Mesendoderm (in vitro differentiated cells): Measurements from ENCODE around the gene TMEM98. TPM values are rescaled to one million over a fixed set of nuclear protein-coding genes. Genes with fewer than 3 reads are reported as not detected.

Experiments
- DNase-seq: peaks from one replicate; pipeline ENCODE4 v3.0.0; 2013
- H2AK5ac ChIP-seq: 2 replicates; pipeline ENCODE4 v1.6.1; 2013; ENCODE audit warnings: low read length, inconsistent platforms
- H2BK120ac ChIP-seq: 2 replicates; pipeline ENCODE4 v1.6.1; 2013; ENCODE audit warnings: low read depth, mild to moderate bottlenecking, low read length, moderate library complexity, mixed read lengths
- H2BK15ac ChIP-seq: replicated peaks from 2 replicates; pipeline ENCODE4 v1.6.1; 2013; ENCODE audit warnings: low read depth, mild to moderate bottlenecking, moderate library complexity
- H2BK5ac ChIP-seq: 2 replicates; pipeline ENCODE4 v1.6.1; 2013; ENCODE audit warnings: low read length, inconsistent platforms
- H3K18ac ChIP-seq: 2 replicates; pipeline ENCODE4 v1.6.1; 2013; ENCODE audit warnings: mild to moderate bottlenecking, low read length, mixed read lengths
- H3K23ac ChIP-seq: one replicate; pipeline ENCODE4 v1.6.1; 2013; ENCODE audit warnings: low read length
- H3K27ac ChIP-seq: 2 replicates; pipeline ENCODE4 v1.5.1; 2013; ENCODE audit warnings: low read depth, mild to moderate bottlenecking, inconsistent platforms, low read length, moderate library complexity
- H3K27me3 ChIP-seq: 2 replicates; pipeline ENCODE4 v1.6.1; 2013; ENCODE audit warnings: low read length, control low read depth, mild to moderate bottlenecking, inconsistent platforms; ENCODE audit not compliant: insufficient read depth, poor library complexity
- H3K36me3 ChIP-seq: 2 replicates; pipeline ENCODE4 v1.6.1; 2013; ENCODE audit warnings: low read length, inconsistent platforms; ENCODE audit not compliant: control insufficient read depth, insufficient read depth
- H3K4ac ChIP-seq: one replicate; pipeline ENCODE4 v1.6.1; 2013; ENCODE audit warnings: low read depth, mild to moderate bottlenecking, low read length, moderate library complexity
- H3K4me1 ChIP-seq: 2 replicates; pipeline ENCODE4 v1.6.1; 2013; ENCODE audit warnings: low read depth, low read length, inconsistent platforms; ENCODE audit not compliant: control insufficient read depth
- H3K4me2 ChIP-seq: 2 replicates; pipeline ENCODE4 v1.6.1; 2013; ENCODE audit warnings: low read length
- H3K4me3 ChIP-seq: 2 replicates; pipeline ENCODE4 v1.5.1; 2013; ENCODE audit warnings: mild to moderate bottlenecking, low read length
- H3K56ac ChIP-seq: one replicate; pipeline ENCODE4 v1.6.1; 2013; ENCODE audit warnings: low read length
- H3K79me1 ChIP-seq: 2 replicates; pipeline ENCODE4 v1.6.1; 2013; ENCODE audit warnings: low read length, inconsistent platforms
- H3K79me2 ChIP-seq: 2 replicates; pipeline ENCODE4 v1.6.1; 2013; ENCODE audit warnings: mild to moderate bottlenecking, low read length; ENCODE audit not compliant: control insufficient read depth, insufficient read depth
- H3K9ac ChIP-seq: 2 replicates; pipeline ENCODE4 v1.6.1; 2013; ENCODE audit warnings: low read length, inconsistent platforms
- H4K5ac ChIP-seq: one replicate; pipeline ENCODE4 v1.6.1; 2013; ENCODE audit warnings: low read length
- H4K8ac ChIP-seq: one replicate; pipeline ENCODE4 v1.6.1; 2013; ENCODE audit warnings: low read depth, mild to moderate bottlenecking, control low read depth, low read length, moderate library complexity
- WGBS: extraction: QIAGEN DNeasy Blood & Tissue Kit; methylation state at CpG from one replicate; pipeline ENCODE4 v1.1.7; 2013; ENCODE audit warnings: low lambda C conversion rate, missing lambda C conversion rate; ENCODE audit not compliant: insufficient coverage; ENCODE audit errors: extremely low coverage; 5-methylcytosine and 5-hydroxymethylcytosine counted together
- polyA plus RNA-seq, 2 experiments: library from polyadenylated mRNA; stranded (reverse); fragments of 200-250 nt; gene quantifications; one replicate each; pipeline ENCODE4 v1.2.3, GENCODE V29; 2013

TMEM98 gene
- polyA plus RNA-seq (2013, experiment 1 of 2): 38.5 TPM
- polyA plus RNA-seq (2013, experiment 2 of 2): 42.2 TPM

GRCh38 chr17:32927724-32928585 lies at the start of gene TMEM98:
TMEM98 (plus strand) TSS chr17:32928153; CDS start chr17:32931529, 3,376 bp downstream.
- peak; percentile 48 for DNase-seq
- no CpG with 5 or more reads among the region's 99 CpGs for WGBS
- H3K27ac ChIP-seq: peak within 1 kb of the TSS; percentile 14

GRCh38 chr17:32878211-32878610 lies 49.7 kb upstream of the TMEM98 start:
- Histone ChIP-seq H2BK120ac (no peak overlapping the region), H3K79me2 (peaks cover 7% of the 10 kb centered on the region), H3K23ac (no peak overlapping the region), H2BK15ac (no peak overlapping the region), H3K79me1 (peaks cover 5% of the 10 kb centered on the region), H3K56ac (no peak overlapping the region), H2BK5ac (no peak overlapping the region), H3K4ac (no peak overlapping the region), H3K4me2 (no peak overlapping the region), H3K9ac (no peak overlapping the region), H3K4me1 (peaks cover 2% of the 10 kb centered on the region), H3K27me3 (no peaks in the 10 kb centered on the region), H2AK5ac (no peak overlapping the region), H3K36me3 (no peaks in the 10 kb centered on the region), H3K27ac (no peak overlapping the region), H4K5ac (no peak overlapping the region), H3K4me3 (no peak overlapping the region), H4K8ac (no peak overlapping the region), H3K18ac (no peak overlapping the region)
- WGBS: no CpG with 5 or more reads among the region's 3 CpGs
- DNase-seq: no peak

More at GRCh38 chr17:32927724-32928585, at the start of gene TMEM98:
- Histone ChIP-seq H3K79me2 (peaks cover 8% of the 10 kb centered on the region), H2BK120ac (peak within 1 kb of the TSS; percentile 75), H3K4me2 (peak within 1 kb of the TSS; percentile 88), H3K4me3 (peak within 1 kb of the TSS; percentile 71), H3K9ac (peak within 1 kb of the TSS; percentile 91), H3K4me1 (peaks cover 9% of the 10 kb centered on the region), H3K56ac (peak within 1 kb of the TSS; percentile 92), H3K18ac (peak within 1 kb of the TSS; percentile 95), H2AK5ac (peak within 1 kb of the TSS; percentile 85), H4K5ac (no peak within 1 kb of the TSS), H3K36me3 (peaks cover 4% of the 10 kb centered on the region), H3K27me3 (no peaks in the 10 kb centered on the region), H3K79me1 (peaks cover 15% of the 10 kb centered on the region), H4K8ac (peak within 1 kb of the TSS; percentile 77), H2BK15ac (no peak within 1 kb of the TSS), H2BK5ac (peak within 1 kb of the TSS; percentile 41), H3K4ac (peak within 1 kb of the TSS; percentile 89), H3K23ac (peak within 1 kb of the TSS; percentile 92)

- no peak for DNase-seq
- Histone ChIP-seq H3K23ac (no peak overlapping the region), H4K8ac (no peak overlapping the region), H3K27ac (no peak overlapping the region), H4K5ac (no peak overlapping the region), H2BK15ac (no peak overlapping the region), H3K79me2 (peaks cover 2% of the 10 kb centered on the region), H3K4me3 (no peak overlapping the region), H2AK5ac (no peak overlapping the region), H3K4me1 (peaks cover 2% of the 10 kb centered on the region), H3K4ac (no peak overlapping the region), H3K79me1 (no peaks in the 10 kb centered on the region), H2BK120ac (no peak overlapping the region), H2BK5ac (no peak overlapping the region), H3K4me2 (no peak overlapping the region), H3K56ac (no peak overlapping the region), H3K36me3 (no peaks in the 10 kb centered on the region), H3K27me3 (no peaks in the 10 kb centered on the region), H3K9ac (no peak overlapping the region), H3K18ac (no peak overlapping the region)
- no CpG with 5 or more reads among the region's 1 CpG for WGBS
These were observed 48.8 kb upstream of the TMEM98 start for GRCh38 chr17:32879134-32879533.

- H3K4ac ChIP-seq: no peak overlapping the region
- H3K27ac ChIP-seq: no peak overlapping the region
- WGBS: no CpG with 5 or more reads among the region's 6 CpGs
These were observed 47.1 kb upstream of the TMEM98 start for GRCh38 chr17:32880671-32881453.

GRCh38 chr17:32882029-32882428 lies 45.9 kb upstream of the TMEM98 start:
- Histone ChIP-seq H2BK15ac (no peak overlapping the region), H2AK5ac (no peak overlapping the region), H4K5ac (no peak overlapping the region), H4K8ac (no peak overlapping the region), H2BK120ac (no peak overlapping the region), H3K27me3 (no peaks in the 10 kb centered on the region), H3K18ac (no peak overlapping the region), H3K9ac (no peak overlapping the region), H3K4me2 (no peak overlapping the region), H3K4me3 (no peak overlapping the region), H3K23ac (no peak overlapping the region), H3K79me1 (no peaks in the 10 kb centered on the region), H3K56ac (peak overlapping the region; percentile 51), H2BK5ac (no peak overlapping the region), H3K36me3 (no peaks in the 10 kb centered on the region), H3K27ac (no peak overlapping the region), H3K79me2 (no peaks in the 10 kb centered on the region), H3K4ac (no peak overlapping the region), H3K4me1 (no peaks in the 10 kb centered on the region)
- WGBS: no CpG with 5 or more reads among the region's 6 CpGs
- DNase-seq: no peak

More at GRCh38 chr17:32880671-32881453, 47.1 kb upstream of the TMEM98 start:
- H3K79me2 ChIP-seq: no peaks in the 10 kb centered on the region
- no peak overlapping the region for H3K4me3 ChIP-seq
- H3K56ac ChIP-seq: no peak overlapping the region
- no peak overlapping the region for H3K4me2 ChIP-seq
- H2BK5ac ChIP-seq: no peak overlapping the region
- H3K79me1 ChIP-seq: no peaks in the 10 kb centered on the region
- no peak overlapping the region for H2BK15ac ChIP-seq
- no peaks in the 10 kb centered on the region for H3K27me3 ChIP-seq
- H3K36me3 ChIP-seq: no peaks in the 10 kb centered on the region
- no peak overlapping the region for H4K5ac ChIP-seq
- H2AK5ac ChIP-seq: no peak overlapping the region
- H2BK120ac ChIP-seq: no peak overlapping the region
- H3K23ac ChIP-seq: no peak overlapping the region
- no peak overlapping the region for H3K18ac ChIP-seq
- no peak for DNase-seq
- H3K4me1 ChIP-seq: peaks cover 1% of the 10 kb centered on the region
- no peak overlapping the region for H4K8ac ChIP-seq
- H3K9ac ChIP-seq: no peak overlapping the region
